Measurements from ENCODE around the gene SUCLG1. TPM values are rescaled to one million over a fixed set of nuclear protein-coding genes. Genes with fewer than 3 reads are reported as not detected.
A peak's percentile ranks its signal among the peaks of the same experiment; 100 is the strongest.
"Not testable (repeated sequence)": the region's sequence is repeated elsewhere in the genome, so short reads cannot be mapped to it uniquely, and the experiment has no call there.

SUCLG1 gene
- total RNA-seq, 2 donors from 2014 or later = 43.4 to 80.0 TPM

DNA sequence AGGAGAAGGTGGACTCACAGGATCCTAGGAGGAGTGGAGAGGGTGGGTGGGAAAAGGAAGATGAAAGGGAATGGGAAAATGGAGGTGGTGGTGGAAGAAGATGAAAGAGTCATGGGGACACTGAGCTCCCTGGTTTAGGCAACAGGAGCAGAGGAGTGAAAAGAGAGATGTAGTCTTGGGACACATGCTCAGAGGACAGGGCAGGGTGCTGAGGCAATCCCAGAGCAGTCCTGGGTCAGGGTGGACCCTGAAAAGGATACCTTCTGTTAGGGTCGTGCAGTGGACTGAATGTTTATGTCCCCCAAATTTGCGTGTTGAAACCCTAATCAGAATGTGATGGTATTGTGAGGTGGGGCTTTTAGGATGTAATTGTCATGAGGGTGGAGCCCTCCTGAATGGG lies 37.9 kb downstream of the SUCLG1 start:
- peaks cover 42% of the 10 kb centered on the region for H3K36me3 Mint-ChIP-seq (ENCODE audit: low read depth)
- H3K27me3 Mint-ChIP-seq = no peaks in the 10 kb centered on the region
- no peaks in the 10 kb centered on the region for H3K4me1 Mint-ChIP-seq
- H3K4me3 Mint-ChIP-seq = no peak overlapping the region
- H3K27ac Mint-ChIP-seq = peak overlapping the region; percentile 40
- H3K9me3 Mint-ChIP-seq = no peaks in the 10 kb centered on the region
- no peak for ATAC-seq (replicated peaks)

DNA sequence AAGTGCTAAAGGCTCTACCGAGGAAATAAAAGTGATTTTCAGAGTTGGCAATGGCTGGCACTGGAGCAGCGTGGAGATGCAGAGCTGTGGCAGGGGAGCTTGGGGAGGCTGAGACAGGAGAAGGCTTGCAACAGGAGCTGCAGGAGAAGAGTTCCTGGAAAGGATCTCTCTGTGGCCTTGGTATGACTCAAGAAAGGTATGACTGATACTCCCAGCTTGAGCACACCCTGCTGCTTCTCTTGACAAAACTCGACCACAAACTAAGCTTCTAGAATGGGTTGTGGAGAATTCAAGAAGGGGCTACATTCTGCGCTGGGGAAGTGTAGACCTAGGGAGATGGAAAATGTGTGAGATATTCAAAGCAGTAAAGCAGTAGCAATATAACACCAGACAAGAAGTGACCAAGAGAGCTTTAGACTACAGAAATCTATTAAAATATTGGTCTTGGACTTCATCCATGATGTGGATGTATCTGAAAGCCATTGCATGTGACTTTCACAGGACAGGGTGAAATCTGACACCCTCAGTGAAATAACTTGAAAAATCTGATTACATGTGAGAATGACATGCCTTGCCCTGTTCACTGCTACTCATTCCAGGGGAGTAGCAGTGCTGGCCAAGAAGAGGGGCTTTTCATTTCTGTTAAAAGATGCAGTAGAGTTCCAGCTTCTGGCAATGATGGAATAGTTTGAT lies 41.5 kb downstream of the SUCLG1 start:
- H3K36me3 Mint-ChIP-seq (ENCODE audit: low read depth) = peaks cover 9% of the 10 kb centered on the region
- no peaks in the 10 kb centered on the region for H3K9me3 Mint-ChIP-seq
- H3K4me3 Mint-ChIP-seq = no peak overlapping the region
- H3K4me1 Mint-ChIP-seq = no peaks in the 10 kb centered on the region
- H3K27me3 Mint-ChIP-seq = no peaks in the 10 kb centered on the region
- peak; percentile 69 for ATAC-seq (replicated peaks)
- H3K27ac Mint-ChIP-seq = no peak overlapping the region

DNA sequence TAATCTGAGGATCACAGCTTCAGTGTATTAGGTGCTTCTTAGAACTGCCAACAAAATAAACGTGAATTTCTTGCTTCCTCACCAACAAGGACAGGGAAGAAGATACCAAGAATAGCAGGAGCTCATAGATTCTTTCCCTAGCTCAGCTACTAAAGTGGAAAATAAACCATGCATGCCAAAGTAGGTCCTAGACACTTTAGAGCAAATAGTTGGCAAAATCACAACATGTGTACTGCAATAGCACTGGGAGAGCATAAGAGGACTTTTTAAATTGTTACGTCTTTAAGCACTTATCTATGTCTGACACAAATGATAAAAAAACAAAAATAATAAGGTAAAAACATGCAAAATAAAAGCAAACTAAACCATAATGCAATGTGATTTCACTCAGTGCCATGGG lies 49.5 kb downstream of the SUCLG1 start:
- Mint-ChIP-seq H3K27me3 (peaks cover 3% of the 10 kb centered on the region), H3K27ac (no peak overlapping the region), H3K4me3 (no peak overlapping the region), H3K9me3 (no peaks in the 10 kb centered on the region), H3K4me1 (no peaks in the 10 kb centered on the region), H3K36me3 (ENCODE audit: low read depth) (no peaks in the 10 kb centered on the region)
- ATAC-seq (replicated peaks) = no peak

DNA sequence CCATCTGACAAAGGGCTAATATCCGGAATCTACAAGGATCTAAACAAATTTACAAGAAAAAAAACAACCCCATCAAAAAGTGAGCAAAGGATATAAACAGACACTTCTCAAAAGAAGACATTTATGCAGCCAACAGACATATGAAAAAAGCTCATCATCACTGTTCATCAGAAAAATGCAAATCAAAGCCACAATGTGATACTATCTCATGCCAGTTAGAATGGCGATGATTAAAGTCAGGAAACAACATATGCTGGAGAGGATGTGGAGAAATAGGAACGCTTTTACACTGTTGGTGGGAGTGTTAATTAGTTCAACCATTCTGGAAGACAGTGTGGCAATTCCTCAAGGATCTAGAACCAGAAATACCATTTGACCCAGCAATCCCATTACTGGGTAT lies 57.0 kb downstream of the SUCLG1 start:
- not testable (repeated sequence) for ATAC-seq (replicated peaks); H3K9me3 Mint-ChIP-seq; H3K4me1 Mint-ChIP-seq; H3K36me3 Mint-ChIP-seq (ENCODE audit: low read depth); H3K27ac Mint-ChIP-seq; H3K27me3 Mint-ChIP-seq; H3K4me3 Mint-ChIP-seq

DNA sequence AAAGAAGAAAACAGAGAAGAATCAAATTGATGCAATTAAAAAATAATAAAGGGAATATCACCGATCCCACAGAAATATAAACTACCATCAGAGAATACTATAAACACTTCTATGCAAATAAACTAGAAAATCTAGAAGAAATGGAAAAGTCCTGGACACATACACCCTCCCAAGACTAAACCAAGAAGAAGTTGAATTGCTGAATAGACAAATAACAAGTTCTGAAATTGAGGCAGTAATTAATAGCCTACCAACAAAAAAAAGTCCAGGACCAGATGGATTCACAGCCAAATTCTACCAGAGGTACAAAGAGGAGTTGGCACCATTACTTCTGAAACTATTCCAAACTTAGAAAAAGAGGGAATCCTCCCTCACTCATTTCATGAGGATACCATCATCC lies 59.2 kb downstream of the SUCLG1 start:
- ATAC-seq (replicated peaks); H3K4me1 Mint-ChIP-seq: not testable (repeated sequence)

DNA sequence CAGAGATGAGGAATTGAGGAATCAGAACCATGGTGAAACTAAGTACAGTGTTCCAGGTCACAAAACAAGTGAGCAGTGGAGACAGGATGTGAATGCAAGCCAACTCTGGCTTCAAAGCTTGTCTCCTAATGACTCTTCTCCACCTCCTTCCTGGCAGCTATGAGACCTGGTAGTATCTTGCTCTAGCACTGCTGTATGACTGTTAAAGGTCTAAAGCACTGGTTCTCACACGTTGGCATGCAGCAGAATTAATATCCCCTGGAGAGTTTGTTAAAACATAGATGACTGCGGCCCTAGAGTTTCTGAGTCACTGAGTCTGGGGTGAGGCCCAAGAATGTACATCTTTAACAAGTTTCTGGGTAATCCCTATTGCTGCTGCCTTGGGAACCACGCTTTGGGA lies 63.3 kb downstream of the SUCLG1 start:
- H3K27ac Mint-ChIP-seq = no peak overlapping the region
- no peak overlapping the region for H3K4me3 Mint-ChIP-seq
- H3K36me3 Mint-ChIP-seq (ENCODE audit: low read depth) = no peaks in the 10 kb centered on the region
- ATAC-seq (replicated peaks) = no peak
- peaks cover 3% of the 10 kb centered on the region for H3K9me3 Mint-ChIP-seq
- no peaks in the 10 kb centered on the region for H3K4me1 Mint-ChIP-seq
- H3K27me3 Mint-ChIP-seq = no peaks in the 10 kb centered on the region

More for the DNA sequence above, 59.2 kb downstream of the SUCLG1 start:
- not testable (repeated sequence) for H3K9me3 Mint-ChIP-seq; H3K27me3 Mint-ChIP-seq; H3K36me3 Mint-ChIP-seq (ENCODE audit: low read depth); H3K27ac Mint-ChIP-seq; H3K4me3 Mint-ChIP-seq

DNA sequence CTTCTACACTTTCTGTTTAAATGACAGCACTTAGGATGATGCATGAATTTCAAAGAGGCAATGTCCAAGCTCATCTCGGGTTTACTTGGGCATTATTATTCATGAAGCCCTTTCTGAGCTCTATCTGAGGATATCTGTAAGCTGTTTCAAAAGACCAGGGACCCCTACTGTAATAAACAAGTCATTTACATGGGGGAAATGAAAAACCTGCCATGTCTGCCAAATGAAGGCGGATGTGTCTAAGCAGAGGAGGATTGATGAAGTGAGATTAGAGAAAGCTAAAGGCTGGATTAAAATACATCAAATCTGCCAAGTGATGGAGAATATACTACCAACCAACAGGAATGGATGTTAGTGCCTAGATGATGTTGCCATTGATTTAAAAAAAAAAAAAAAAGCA lies 64.5 kb downstream of the SUCLG1 start:
- no peaks in the 10 kb centered on the region for H3K27me3 Mint-ChIP-seq
- H3K36me3 Mint-ChIP-seq (ENCODE audit: low read depth) = no peaks in the 10 kb centered on the region
- H3K4me1 Mint-ChIP-seq = no peaks in the 10 kb centered on the region
- ATAC-seq (replicated peaks) = no peak
- H3K9me3 Mint-ChIP-seq = peaks cover 3% of the 10 kb centered on the region
- no peak overlapping the region for H3K4me3 Mint-ChIP-seq
- H3K27ac Mint-ChIP-seq = no peak overlapping the region

DNA sequence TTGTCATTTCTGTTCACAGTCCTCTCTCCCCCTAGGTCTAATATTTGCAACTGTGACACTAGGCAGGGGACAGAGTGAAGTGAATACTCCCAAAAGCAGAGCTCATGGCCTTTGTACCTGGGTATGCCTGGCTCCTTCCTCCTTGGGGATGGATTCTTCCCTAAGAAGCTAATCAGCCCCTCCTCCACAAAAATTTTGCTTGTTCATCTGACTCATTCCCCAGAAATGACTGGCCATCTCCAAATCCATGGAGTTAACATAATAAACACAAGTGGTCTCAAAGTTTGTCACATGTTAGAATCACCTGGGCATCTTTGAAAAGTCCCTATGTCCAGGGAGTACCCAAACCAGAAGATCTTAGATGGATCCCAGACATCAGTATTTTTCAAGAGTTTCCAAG lies 65.3 kb downstream of the SUCLG1 start:
- Mint-ChIP-seq H3K36me3 (ENCODE audit: low read depth) (no peaks in the 10 kb centered on the region), H3K9me3 (peaks cover 3% of the 10 kb centered on the region), H3K4me3 (no peak overlapping the region), H3K4me1 (no peaks in the 10 kb centered on the region), H3K27ac (no peak overlapping the region), H3K27me3 (no peaks in the 10 kb centered on the region)
- no peak for ATAC-seq (replicated peaks)

DNA sequence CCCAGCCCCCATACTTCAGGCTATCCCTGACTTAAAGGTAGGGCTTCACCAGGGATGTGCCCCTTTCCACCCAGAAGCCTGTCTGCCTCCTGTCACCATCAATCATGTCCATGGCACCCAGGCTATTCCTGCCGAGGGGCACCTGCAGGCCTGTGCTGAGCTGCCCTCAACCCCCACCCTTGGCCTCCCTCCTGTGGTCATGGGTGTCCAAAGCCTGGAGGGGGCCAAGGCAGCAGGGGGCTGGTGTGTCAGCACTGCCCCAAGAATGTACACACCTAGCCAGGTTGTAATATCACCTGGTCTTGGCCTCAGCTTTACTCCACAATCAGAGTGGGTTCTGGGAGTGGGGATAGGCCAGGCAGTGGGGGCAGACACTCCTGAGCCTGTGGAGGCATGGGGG lies 69.3 kb downstream of the SUCLG1 start:
- peaks cover 21% of the 10 kb centered on the region for H3K27me3 Mint-ChIP-seq
- H3K27ac Mint-ChIP-seq = no peak overlapping the region
- H3K4me3 Mint-ChIP-seq = no peak overlapping the region
- H3K9me3 Mint-ChIP-seq = peaks cover 3% of the 10 kb centered on the region
- H3K4me1 Mint-ChIP-seq = no peaks in the 10 kb centered on the region
- no peak for ATAC-seq (replicated peaks)
- H3K36me3 Mint-ChIP-seq (ENCODE audit: low read depth) = no peaks in the 10 kb centered on the region

DNA sequence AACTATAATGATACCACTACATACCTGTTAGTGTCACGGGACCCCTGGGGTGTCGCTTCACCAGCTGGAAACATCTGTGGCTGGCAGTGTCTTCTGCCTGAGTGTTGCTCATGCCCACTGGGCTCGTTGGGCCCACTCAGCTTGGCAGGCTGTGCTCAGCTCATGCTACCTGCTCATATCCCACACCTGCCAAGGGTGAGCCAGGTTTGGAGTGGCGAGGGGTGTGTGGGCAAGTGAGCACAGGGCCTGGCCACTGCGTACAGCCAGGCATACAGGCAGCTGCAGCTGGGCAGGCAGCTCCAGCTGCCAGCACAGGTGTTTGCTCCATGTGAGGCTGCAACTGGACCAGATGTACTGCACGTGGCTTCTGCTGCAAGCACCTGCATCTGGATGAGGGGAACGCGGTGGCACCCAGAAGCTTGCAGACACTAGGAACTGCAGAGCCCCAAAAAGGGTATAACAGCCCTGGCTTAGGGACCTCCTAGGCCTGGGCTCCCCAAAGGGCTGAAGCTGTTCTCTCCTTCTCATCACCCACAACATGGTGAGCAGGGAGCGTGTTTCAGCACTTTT lies 70.1 kb downstream of the SUCLG1 start:
- no peaks in the 10 kb centered on the region for H3K36me3 Mint-ChIP-seq (ENCODE audit: low read depth)
- ATAC-seq (replicated peaks) = no peak

DNA sequence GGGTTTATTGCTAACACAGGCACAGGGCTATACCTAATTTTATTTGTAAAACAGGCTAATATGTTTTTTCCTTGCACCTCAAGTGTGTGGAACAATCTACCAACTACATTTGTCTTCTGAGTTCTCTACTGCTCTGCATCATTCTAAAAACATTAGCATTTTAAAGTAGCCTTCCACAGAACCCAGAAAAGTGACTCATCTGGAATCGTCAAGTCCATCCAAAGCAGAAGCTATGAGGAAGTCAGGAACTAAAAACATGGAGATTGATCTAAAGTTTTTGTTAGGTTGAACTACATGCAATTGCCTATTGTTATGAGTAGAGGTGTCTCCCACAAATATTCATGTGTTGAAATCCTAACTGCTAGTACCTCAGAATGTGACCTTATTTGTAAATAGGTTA lies 70.9 kb downstream of the SUCLG1 start:
- no peaks in the 10 kb centered on the region for H3K36me3 Mint-ChIP-seq (ENCODE audit: low read depth)
- no peaks in the 10 kb centered on the region for H3K4me1 Mint-ChIP-seq
- H3K27me3 Mint-ChIP-seq = peaks cover 27% of the 10 kb centered on the region
- no peak overlapping the region for H3K27ac Mint-ChIP-seq
- peaks cover 3% of the 10 kb centered on the region for H3K9me3 Mint-ChIP-seq
- no peak for ATAC-seq (replicated peaks)
- no peak overlapping the region for H3K4me3 Mint-ChIP-seq

More for the DNA sequence above, 70.1 kb downstream of the SUCLG1 start:
- H3K9me3 Mint-ChIP-seq = peaks cover 3% of the 10 kb centered on the region
- H3K4me1 Mint-ChIP-seq = no peaks in the 10 kb centered on the region
- H3K4me3 Mint-ChIP-seq = no peak overlapping the region
- peaks cover 27% of the 10 kb centered on the region for H3K27me3 Mint-ChIP-seq
- no peak overlapping the region for H3K27ac Mint-ChIP-seq

DNA sequence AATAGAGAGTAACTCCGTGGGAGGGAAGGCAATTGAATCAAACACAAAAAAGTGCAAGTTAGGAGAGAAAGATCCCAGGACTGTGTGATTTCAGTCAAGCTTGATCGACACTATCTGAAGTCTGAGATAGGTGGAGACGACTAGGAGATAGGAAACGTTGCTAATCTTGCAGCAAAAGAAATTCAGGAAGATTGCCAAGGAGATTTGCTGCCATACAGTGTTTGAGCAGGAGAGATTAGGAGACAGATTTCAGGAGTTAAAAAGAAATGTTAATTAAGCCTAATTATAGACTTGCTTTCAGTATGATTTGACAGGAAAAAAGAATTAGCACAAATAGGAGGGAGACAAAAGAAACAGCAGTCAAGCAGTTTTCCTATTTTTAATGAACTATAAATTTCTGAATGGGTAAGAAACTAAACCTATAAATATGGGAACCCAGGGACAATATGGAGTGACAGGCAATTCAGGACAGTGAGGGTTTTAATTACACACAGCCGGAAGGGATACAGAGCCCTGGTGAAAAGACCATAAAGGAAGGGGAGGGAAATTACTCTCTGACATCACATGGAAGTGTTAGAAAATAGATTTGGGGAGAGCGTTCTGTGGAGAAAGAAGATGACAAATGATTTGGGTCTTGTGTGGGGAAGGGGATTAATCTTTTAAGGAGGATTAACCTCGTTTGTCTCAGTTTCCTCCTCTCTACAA lies 72.6 kb downstream of the SUCLG1 start:
- no peak overlapping the region for H3K27ac Mint-ChIP-seq

DNA sequence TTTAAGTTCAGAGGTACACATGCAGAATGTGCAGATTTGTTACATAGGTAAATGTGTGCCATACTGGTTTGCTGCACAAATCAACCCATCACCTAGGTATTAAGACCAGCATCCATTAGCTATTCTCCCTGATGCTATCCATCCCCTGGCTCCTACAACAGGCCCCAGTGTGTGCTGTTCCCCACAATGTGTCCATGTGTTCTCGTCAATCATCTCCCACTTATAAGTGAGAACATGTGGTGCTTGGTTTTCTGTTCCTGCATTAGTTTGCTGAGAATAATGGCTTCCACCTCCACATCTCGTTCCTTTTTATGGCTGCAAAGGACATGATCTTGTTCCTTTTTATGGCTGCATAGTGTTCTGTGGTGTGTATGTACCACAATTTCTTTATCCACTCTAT lies 75.8 kb downstream of the SUCLG1 start:
- ATAC-seq (replicated peaks) = no peak

More for the DNA sequence above, 72.6 kb downstream of the SUCLG1 start:
- Mint-ChIP-seq H3K36me3 (ENCODE audit: low read depth) (no peaks in the 10 kb centered on the region), H3K9me3 (no peaks in the 10 kb centered on the region), H3K4me3 (no peak overlapping the region), H3K27me3 (peaks cover 27% of the 10 kb centered on the region), H3K4me1 (no peaks in the 10 kb centered on the region)
- ATAC-seq (replicated peaks) = no peak

DNA sequence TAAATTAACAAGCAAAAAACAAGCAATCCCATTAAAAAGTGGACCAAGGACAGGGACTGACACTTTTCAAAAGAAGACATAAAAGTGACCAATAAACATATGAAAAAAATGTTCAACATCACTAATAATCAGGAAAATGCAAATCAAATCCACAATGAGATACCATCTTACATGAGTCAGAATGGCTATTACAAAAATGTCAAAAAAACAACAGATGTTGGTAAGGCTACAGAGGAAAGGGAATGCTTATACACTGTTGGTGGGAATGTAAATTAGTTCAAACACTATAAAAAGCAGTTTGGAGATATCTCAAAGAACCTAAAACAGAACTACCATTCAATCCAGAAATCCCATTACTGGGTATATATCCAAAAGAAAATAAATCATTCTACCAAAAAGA lies 78.2 kb downstream of the SUCLG1 start:
- Mint-ChIP-seq H3K4me3 (no peak overlapping the region), H3K27ac (no peak overlapping the region), H3K36me3 (ENCODE audit: low read depth) (no peaks in the 10 kb centered on the region), H3K9me3 (no peaks in the 10 kb centered on the region), H3K27me3 (peaks cover 16% of the 10 kb centered on the region), H3K4me1 (no peaks in the 10 kb centered on the region)
- ATAC-seq (replicated peaks) = no peak

More for the DNA sequence above, 75.8 kb downstream of the SUCLG1 start:
- Mint-ChIP-seq H3K27me3 (peaks cover 27% of the 10 kb centered on the region), H3K9me3 (no peaks in the 10 kb centered on the region), H3K27ac (no peak overlapping the region), H3K36me3 (ENCODE audit: low read depth) (no peaks in the 10 kb centered on the region), H3K4me1 (no peaks in the 10 kb centered on the region), H3K4me3 (no peak overlapping the region)

DNA sequence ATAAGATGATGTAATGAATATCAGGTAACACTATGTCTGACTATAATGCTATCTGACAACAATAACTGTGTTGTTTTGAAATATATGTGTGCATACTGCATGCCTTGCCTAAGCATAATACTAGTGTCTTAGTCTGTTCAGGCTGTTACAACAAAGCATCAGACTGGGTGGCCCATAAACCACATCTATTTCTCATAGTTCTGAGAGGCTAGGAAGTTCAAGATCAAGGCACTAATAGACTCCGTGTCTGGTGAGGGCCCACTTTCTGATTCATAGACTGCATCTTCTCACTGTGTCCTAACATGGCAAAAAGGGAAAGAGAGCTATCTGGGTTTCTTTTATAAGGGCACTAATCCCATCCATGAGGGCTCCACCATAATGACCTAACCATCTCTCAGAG lies 80.1 kb downstream of the SUCLG1 start:
- Mint-ChIP-seq H3K4me1 (no peaks in the 10 kb centered on the region), H3K36me3 (ENCODE audit: low read depth) (no peaks in the 10 kb centered on the region), H3K4me3 (no peak overlapping the region), H3K27ac (no peak overlapping the region), H3K9me3 (no peaks in the 10 kb centered on the region), H3K27me3 (peaks cover 9% of the 10 kb centered on the region)
- ATAC-seq (replicated peaks) = no peak
